HepG2 (cell line): ENCODE data around the gene OSBP. TPM values are rescaled to one million over a fixed set of nuclear protein-coding genes. Genes with fewer than 3 reads are reported as not detected.
A peak's percentile ranks its signal among the peaks of the same experiment; 100 is the strongest.

Experiments used
- ARID2 ChIP-seq: sonication (generic); formaldehyde crosslinking; IDR thresholded peaks from 2 replicates; pipeline ENCODE4 v1.8.1; 2022; ENCODE audit warnings: mild to moderate bottlenecking, missing genetic modification reagents, borderline replicate concordance
- ELF3 ChIP-seq: IDR thresholded peaks from 2 replicates; pipeline ENCODE4 v1.6.1; 2016; ENCODE audit warnings: missing genetic modification reagents, missing compliant biosample characterization
- FOXK1 ChIP-seq: sonication (generic); formaldehyde crosslinking; IDR thresholded peaks from 2 replicates; pipeline ENCODE4 v1.4.0; 2020; ENCODE audit warnings: low read depth, missing genetic modification reagents, borderline replicate concordance
- HCFC1 ChIP-seq: fragments of 150-350 bp; IDR thresholded peaks from 2 replicates; pipeline ENCODE4 v1.6.1; 2014; ENCODE audit warnings: low read depth, low read length
- MAZ ChIP-seq, 2 experiments: sonication (generic) in 1 of 2; formaldehyde crosslinking in 1 of 2; IDR thresholded peaks; 2 replicates each; pipeline versions ENCODE4 v1.5.0 to v1.6.1; 2012 to 2020; ENCODE audit warnings: low read depth in 2 of 2, mild to moderate bottlenecking in 2 of 2, borderline replicate concordance in 1 of 2, improper control_type of control experiment in 1 of 2, low read length in 1 of 2, missing genetic modification reagents in 1 of 2, moderate library complexity in 1 of 2
- RARA ChIP-seq: IDR thresholded peaks from 2 replicates; pipeline ENCODE4 v1.6.1; 2016; ENCODE audit warnings: missing genetic modification reagents, missing compliant biosample characterization
- RNF2 ChIP-seq: fragments of 450-650 bp; conservative IDR thresholded peaks from 2 replicates; pipeline ENCODE4 v1.6.1; 2016; ENCODE audit warnings: low read depth
- SAP130 ChIP-seq: IDR thresholded peaks from 2 replicates; pipeline ENCODE4 v1.6.1; 2016; ENCODE audit warnings: low read depth
- SMC3 ChIP-seq: IDR thresholded peaks from 2 replicates; pipeline ENCODE4 v1.6.1; 2011; ENCODE audit warnings: low read length, improper control_type of control experiment
- ZEB1 ChIP-seq: IDR thresholded peaks from 2 replicates; pipeline ENCODE4 v1.6.1; 2012; ENCODE audit warnings: mild to moderate bottlenecking, low read depth, inconsistent platforms; ENCODE audit not compliant: insufficient replicate concordance
- ZFP37 ChIP-seq: sonication (generic); formaldehyde crosslinking; IDR thresholded peaks from 2 replicates; pipeline ENCODE4 v1.4.0; 2020; ENCODE audit warnings: missing genetic modification reagents, borderline replicate concordance
- ZNF557 ChIP-seq: sonication (generic); formaldehyde crosslinking; IDR thresholded peaks from 2 replicates; pipeline ENCODE4 v1.4.0; 2020; ENCODE audit warnings: missing genetic modification reagents
- polyA plus RNA-seq, 8 experiments: library from polyadenylated mRNA; depleted of rRNA in 3 of 8; stranded (reverse) in 7 of 8; unstranded in 1 of 8; fragments of >200 nt; fragmentation: Illumina TruSeq in 4 of 8; extraction: Trizol in 4 of 8; gene quantifications; 2 replicates each; pipeline versions ENCODE4 v1.2.1 to v1.2.3, GENCODE V29; 2011 to 2016; ENCODE audit warnings: low read depth in 4 of 8, missing spikeins in 1 of 8, mixed read lengths in 1 of 8; ENCODE audit not compliant: insufficient read depth in 1 of 8
- total RNA-seq, 5 experiments: library from RNA; depleted of rRNA; stranded (reverse); fragments of >200 nt; fragmentation: Illumina TruSeq; extraction: Trizol; gene quantifications; 2 replicates each; pipeline ENCODE4 v1.2.3, GENCODE V29; 2016; ENCODE audit warnings: low read depth in 1 of 5
- TF ChIP-seq, protein P1 (sequence below): sonication (generic); formaldehyde crosslinking; IDR thresholded peaks from 2 replicates; pipeline ENCODE4 v1.4.0; 2020; ENCODE audit warnings: missing genetic modification reagents, borderline replicate concordance
- TF ChIP-seq, protein P2 (sequence below): sonication (generic); formaldehyde crosslinking; IDR thresholded peaks from 2 replicates; pipeline ENCODE4 v1.4.0; 2020; ENCODE audit warnings: missing genetic modification reagents
- TF ChIP-seq, protein P3 (sequence below): sonication (generic); formaldehyde crosslinking; IDR thresholded peaks from 2 replicates; pipeline ENCODE4 v1.5.0; 2020; ENCODE audit warnings: mild to moderate bottlenecking, missing genetic modification reagents, borderline replicate concordance

Gene OSBP
- total and polyA plus RNA-seq, 2 of the 13 experiments (the other 11 are each of a cell fraction or from before 2014, with no cell fraction given), result 12.1 to 13.5 TPM

DNA sequence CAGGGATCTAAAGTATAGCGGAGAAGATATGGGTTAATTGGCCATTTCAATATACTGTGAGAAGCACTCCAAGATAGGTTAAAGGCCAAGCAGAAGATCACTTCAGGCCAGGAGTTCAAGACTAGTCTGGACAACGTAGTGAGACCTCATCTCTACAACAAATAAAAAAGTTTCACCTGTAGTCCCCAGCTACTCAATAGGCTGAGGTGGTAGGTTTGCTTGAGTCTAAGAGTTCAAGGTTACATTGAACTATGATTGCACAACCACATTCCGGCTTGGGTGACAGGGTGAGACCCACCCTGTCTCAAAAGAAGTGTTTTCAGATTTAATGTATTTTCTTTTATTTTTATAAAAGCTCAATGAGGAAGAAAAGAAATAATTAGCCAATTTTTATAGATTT is 27.8 kb upstream of the OSBP start (continued):
- TF ChIP-seq, protein P1, sequence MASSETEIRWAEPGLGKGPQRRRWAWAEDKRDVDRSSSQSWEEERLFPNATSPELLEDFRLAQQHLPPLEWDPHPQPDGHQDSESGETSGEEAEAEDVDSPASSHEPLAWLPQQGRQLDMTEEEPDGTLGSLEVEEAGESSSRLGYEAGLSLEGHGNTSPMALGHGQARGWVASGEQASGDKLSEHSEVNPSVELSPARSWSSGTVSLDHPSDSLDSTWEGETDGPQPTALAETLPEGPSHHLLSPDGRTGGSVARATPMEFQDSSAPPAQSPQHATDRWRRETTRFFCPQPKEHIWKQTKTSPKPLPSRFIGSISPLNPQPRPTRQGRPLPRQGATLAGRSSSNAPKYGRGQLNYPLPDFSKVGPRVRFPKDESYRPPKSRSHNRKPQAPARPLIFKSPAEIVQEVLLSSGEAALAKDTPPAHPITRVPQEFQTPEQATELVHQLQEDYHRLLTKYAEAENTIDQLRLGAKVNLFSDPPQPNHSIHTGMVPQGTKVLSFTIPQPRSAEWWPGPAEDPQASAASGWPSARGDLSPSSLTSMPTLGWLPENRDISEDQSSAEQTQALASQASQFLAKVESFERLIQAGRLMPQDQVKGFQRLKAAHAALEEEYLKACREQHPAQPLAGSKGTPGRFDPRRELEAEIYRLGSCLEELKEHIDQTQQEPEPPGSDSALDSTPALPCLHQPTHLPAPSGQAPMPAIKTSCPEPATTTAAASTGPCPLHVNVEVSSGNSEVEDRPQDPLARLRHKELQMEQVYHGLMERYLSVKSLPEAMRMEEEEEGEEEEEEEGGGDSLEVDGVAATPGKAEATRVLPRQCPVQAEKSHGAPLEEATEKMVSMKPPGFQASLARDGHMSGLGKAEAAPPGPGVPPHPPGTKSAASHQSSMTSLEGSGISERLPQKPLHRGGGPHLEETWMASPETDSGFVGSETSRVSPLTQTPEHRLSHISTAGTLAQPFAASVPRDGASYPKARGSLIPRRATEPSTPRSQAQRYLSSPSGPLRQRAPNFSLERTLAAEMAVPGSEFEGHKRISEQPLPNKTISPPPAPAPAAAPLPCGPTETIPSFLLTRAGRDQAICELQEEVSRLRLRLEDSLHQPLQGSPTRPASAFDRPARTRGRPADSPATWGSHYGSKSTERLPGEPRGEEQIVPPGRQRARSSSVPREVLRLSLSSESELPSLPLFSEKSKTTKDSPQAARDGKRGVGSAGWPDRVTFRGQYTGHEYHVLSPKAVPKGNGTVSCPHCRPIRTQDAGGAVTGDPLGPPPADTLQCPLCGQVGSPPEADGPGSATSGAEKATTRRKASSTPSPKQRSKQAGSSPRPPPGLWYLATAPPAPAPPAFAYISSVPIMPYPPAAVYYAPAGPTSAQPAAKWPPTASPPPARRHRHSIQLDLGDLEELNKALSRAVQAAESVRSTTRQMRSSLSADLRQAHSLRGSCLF (CRISPR knock-in tag), result no peak
- no peak for TF ChIP-seq HCFC1
- TF ChIP-seq, protein P2, sequence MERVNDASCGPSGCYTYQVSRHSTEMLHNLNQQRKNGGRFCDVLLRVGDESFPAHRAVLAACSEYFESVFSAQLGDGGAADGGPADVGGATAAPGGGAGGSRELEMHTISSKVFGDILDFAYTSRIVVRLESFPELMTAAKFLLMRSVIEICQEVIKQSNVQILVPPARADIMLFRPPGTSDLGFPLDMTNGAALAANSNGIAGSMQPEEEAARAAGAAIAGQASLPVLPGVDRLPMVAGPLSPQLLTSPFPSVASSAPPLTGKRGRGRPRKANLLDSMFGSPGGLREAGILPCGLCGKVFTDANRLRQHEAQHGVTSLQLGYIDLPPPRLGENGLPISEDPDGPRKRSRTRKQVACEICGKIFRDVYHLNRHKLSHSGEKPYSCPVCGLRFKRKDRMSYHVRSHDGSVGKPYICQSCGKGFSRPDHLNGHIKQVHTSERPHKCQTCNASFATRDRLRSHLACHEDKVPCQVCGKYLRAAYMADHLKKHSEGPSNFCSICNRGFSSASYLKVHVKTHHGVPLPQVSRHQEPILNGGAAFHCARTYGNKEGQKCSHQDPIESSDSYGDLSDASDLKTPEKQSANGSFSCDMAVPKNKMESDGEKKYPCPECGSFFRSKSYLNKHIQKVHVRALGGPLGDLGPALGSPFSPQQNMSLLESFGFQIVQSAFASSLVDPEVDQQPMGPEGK (CRISPR knock-in tag), result 0 out of 2 replicates have a peak, but pooled peaks have one; percentile 9
- TF ChIP-seq MAZ (IDR thresholded peaks at IDR 0.05; ENCODE audit: borderline replicate concordance, low read depth, low read length), result no peak
- TF ChIP-seq MAZ (CRISPR knock-in tag; IDR thresholded peaks at IDR 0.05; ENCODE audit: low read depth), result no peak
- TF ChIP-seq, protein P3, sequence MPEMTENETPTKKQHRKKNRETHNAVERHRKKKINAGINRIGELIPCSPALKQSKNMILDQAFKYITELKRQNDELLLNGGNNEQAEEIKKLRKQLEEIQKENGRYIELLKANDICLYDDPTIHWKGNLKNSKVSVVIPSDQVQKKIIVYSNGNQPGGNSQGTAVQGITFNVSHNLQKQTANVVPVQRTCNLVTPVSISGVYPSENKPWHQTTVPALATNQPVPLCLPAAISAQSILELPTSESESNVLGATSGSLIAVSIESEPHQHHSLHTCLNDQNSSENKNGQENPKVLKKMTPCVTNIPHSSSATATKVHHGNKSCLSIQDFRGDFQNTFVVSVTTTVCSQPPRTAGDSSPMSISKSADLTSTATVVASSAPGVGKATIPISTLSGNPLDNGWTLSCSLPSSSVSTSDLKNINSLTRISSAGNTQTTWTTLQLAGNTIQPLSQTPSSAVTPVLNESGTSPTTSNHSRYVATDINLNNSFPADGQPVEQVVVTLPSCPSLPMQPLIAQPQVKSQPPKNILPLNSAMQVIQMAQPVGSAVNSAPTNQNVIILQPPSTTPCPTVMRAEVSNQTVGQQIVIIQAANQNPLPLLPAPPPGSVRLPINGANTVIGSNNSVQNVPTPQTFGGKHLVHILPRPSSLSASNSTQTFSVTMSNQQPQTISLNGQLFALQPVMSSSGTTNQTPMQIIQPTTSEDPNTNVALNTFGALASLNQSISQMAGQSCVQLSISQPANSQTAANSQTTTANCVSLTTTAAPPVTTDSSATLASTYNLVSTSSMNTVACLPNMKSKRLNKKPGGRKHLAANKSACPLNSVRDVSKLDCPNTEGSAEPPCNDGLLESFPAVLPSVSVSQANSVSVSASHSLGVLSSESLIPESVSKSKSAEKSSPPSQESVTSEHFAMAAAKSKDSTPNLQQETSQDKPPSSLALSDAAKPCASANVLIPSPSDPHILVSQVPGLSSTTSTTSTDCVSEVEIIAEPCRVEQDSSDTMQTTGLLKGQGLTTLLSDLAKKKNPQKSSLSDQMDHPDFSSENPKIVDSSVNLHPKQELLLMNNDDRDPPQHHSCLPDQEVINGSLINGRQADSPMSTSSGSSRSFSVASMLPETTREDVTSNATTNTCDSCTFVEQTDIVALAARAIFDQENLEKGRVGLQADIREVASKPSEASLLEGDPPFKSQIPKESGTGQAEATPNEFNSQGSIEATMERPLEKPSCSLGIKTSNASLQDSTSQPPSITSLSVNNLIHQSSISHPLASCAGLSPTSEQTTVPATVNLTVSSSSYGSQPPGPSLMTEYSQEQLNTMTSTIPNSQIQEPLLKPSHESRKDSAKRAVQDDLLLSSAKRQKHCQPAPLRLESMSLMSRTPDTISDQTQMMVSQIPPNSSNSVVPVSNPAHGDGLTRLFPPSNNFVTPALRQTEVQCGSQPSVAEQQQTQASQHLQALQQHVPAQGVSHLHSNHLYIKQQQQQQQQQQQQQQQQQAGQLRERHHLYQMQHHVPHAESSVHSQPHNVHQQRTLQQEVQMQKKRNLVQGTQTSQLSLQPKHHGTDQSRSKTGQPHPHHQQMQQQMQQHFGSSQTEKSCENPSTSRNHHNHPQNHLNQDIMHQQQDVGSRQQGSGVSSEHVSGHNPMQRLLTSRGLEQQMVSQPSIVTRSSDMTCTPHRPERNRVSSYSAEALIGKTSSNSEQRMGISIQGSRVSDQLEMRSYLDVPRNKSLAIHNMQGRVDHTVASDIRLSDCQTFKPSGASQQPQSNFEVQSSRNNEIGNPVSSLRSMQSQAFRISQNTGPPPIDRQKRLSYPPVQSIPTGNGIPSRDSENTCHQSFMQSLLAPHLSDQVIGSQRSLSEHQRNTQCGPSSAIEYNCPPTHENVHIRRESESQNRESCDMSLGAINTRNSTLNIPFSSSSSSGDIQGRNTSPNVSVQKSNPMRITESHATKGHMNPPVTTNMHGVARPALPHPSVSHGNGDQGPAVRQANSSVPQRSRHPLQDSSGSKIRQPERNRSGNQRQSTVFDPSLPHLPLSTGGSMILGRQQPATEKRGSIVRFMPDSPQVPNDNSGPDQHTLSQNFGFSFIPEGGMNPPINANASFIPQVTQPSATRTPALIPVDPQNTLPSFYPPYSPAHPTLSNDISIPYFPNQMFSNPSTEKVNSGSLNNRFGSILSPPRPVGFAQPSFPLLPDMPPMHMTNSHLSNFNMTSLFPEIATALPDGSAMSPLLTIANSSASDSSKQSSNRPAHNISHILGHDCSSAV (CRISPR knock-in tag), result no peak
- TF ChIP-seq ELF3 (CRISPR knock-in tag), result 0 out of 2 replicates have a peak, but pooled peaks have one; percentile 26
- TF ChIP-seq ZFP37 (CRISPR knock-in tag), result no peak
- no peak for TF ChIP-seq RNF2
- TF ChIP-seq SAP130 (CRISPR knock-in tag), result peak; percentile 47; the same call in 1 of the 2 replicates
- no peak for TF ChIP-seq ARID2 (CRISPR knock-in tag)
- TF ChIP-seq SMC3, result peak; percentile 36; the same call in 1 of the 2 replicates
- no peak for TF ChIP-seq FOXK1
- no peak for TF ChIP-seq ZNF557 (CRISPR knock-in tag)
- TF ChIP-seq ZEB1, result no peak
- peak; percentile 97 for TF ChIP-seq RARA (CRISPR knock-in tag)
